Ureter (tissue), 1 donor: ENCODE measurements around the gene SLIT3. TPM values are rescaled to one million over a fixed set of nuclear protein-coding genes. Genes with fewer than 3 reads are reported as not detected.
A peak's percentile ranks its signal among the peaks of the same experiment; 100 is the strongest.

ENCODE experiments used
- DNase-seq: peaks from one replicate; pipeline ENCODE4 v3.0.0-alpha.2; 2020; ENCODE audit warnings: low spot score
- total RNA-seq: library from RNA; stranded (reverse); gene quantifications from one replicate; pipeline ENCODE4 v1.2.4, GENCODE V29; 2023
- donor health status: DM: yes; HTN: yes; CAD: no.

SLIT3 gene
- total RNA-seq, 1 donor from 2014 or later = 67.0 TPM

DNA sequence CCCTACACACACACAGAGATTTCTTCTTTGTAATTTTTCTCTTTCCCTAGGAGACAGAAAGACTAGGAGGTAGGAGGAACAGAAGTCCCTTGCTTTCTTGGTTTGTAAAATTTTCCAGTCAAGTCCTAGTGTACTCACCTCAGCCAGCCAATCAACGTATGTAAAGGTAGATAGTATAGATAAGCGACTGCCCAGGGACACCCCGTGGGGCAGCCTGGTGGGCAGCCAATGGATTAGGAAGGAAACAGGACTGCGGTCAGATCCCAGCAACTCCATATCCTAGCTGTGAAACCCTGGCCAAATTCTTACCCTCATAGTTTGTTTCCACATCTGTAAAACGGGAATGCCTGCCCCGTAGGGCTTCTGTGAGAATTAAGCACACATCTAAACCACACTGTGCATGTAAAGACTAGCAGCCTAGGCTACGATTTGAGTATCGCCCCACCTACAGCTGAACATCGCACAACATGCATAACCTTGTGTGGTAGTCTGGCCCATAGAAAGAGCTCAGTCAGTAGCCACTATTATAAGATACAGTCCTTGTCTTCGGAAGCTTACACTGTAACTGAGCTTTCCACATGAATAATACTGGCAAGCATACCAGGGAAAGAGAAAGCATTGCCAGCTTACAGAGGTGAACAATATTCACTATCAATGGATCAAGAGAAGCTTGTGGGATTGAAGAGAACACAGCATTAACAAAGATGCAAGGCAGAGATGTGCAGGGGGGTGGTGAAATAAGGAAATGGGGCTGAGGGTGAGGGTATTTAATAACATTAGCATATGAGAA lies 368.3 kb downstream of the SLIT3 start:
- DNase-seq = no peak

DNA sequence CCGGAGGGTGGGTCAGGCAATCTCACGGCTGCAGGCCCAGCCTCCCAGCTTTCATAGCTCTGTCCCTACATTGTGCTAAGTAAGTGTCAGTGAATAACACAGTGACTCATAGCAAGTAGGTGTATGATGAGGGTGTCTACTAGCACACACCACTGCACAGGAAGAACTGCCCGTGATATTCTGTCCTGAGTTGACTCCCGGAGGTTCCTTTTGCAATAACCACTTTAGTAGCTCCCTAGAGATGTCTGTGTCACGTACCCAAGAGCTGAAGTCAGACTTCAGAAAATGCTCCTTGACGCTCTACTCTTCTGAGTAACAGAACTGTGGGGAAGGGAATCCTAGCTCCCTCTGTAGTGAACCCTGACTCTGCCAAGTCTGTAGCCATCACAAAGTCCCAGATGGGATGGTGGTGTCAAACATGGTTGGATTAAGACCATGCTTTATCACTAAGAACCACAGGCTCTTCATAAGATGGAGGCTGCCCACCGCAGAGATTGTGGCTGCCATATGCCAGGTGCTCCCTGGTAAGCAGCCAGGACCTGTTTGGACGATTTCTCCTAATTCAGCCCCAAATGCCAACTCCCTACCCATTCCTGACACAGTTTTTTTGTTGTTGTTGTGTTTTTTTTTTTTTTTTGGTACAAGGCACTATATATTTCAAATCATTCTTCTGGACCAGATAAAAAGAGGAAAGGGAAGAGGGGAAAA lies 369.1 kb downstream of the SLIT3 start:
- no peak for DNase-seq

DNA sequence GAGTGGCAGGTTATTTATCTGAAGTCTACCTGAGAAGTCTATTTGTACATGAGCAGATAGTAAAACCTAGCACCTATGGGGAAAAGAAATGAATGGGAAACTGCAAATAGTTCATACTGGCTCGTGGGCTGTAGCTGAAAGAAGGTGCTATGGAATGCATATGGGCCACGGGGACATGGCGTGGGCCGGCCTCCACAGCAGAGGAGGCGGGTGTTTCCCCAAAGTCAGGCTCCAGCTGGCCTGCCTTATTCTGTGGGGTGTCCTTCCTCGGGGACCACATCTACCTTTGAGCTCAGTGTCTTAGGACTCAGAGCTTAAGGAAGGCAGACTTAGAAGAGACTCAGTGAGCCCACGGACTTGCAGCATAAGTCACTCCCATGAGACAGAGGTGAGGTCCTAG lies 371.3 kb downstream of the SLIT3 start:
- DNase-seq = no peak

DNA sequence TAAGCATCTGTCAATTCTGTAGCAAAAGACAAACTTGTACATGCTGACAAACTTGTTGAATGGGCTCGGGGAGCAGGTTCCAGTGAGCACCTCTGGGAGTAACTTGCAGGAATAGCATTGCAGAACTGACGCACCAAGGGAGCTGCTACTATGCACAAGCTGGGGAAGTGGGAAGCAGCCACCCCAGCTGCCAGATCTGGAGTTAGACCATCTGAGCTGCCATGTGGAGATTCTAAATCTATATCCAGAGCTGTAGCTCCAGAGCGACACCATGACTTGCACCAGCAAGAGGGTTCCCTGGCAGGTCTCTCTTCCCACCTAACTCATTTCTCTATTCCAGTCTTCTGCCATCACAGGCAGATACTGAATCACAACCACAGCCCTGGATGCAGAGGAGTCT lies 375.8 kb downstream of the SLIT3 start:
- no peak for DNase-seq

DNA sequence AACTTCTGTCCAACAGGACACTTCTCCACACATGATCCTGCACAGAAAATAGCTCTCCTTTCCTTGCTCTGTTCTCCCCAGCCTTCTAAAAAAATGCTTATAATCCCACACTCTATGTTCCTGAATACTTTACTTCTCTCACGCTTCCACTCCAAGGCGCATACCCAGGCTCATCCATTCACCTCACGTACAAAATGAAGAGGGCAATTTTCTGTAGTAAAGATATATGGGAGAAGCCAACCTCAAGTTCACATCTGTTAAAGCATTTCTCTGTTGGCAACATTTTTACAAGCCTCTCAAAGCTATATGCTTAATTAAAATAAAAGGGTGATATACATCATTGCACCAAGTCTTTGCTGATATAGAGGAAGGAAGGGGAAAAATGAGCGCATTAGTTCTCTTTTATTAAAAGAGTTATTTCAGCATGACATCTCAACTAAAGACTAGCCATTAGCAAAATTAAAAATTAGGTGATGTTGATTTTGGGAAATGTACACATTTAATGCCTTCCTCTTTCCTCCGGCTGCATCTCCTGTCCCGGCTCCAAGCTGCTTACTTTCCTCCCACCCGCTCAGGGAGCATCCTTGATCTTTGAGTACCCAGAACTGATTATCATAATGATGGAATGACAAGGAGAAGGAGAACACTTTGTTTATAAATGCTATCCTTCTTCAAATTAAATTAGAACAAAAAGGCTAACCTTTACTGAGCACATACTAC lies 379.6 kb downstream of the SLIT3 start:
- DNase-seq = no peak

DNA sequence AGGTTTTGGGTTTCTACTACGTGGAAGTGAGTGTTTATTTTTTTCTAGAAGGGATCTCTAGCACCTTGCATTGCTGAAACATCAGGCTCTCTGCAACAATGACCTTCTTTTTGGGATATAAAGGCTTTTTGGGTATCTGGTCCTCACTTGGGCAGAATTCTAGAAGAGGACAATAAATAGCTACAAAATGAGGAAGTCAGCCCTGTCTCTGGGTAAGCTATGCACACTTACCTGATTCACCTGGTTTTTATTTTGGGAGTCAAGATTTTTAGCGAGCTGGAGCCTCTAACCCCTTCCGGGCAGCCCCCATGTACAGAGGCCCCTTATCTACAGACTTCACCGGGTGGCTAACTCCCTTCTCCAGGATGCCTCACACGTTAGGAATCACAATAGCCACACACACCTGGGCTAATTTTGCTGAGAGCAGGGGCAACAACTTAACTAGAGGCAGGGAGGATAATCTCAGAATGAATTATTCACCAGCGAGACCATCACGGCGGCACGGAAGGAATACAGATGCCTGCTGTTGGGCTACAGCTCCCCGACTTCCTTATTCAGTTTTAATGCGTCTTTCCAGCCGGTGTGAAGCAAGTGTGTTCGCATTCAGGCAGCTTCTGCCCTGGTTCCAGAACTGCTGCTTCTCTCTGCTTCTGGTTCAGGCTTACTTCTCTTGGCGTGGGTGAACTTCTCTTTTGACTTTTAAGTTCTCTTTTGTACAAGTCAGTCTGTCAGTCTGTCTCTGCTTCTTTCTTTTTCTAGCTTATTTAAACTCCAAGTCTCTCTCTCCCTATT lies 380.7 kb downstream of the SLIT3 start:
- DNase-seq = no peak

DNA sequence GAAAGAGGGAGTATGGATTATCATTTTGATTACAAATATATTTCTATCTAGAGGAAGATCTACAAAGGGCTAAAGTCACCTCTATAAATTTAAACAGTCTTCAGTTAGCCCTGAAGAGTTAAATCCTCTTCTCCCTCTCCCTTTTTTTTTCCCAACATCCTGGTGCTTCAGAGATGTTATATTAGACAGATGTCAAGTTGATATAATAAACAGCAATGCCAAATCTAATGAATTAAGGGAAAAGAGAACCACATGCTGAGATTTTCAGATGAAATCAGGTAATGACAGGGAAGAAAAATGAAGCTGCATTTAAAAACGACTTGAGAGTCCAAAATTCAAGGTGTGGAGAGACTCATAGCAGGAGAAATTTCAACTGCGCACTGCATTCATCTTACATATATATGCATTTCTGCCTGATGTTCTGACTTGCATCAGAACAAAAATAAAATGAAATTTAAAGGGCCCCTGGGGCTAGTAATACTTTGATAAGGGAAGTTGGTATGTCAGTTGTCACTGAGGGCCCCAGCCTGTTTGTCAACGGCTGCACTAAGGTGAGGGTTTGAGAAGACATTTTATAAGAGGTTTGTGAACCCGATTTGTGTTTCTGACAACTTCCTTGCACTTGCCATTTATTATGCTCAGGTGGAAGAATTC lies 382.9 kb downstream of the SLIT3 start:
- DNase-seq = no peak

DNA sequence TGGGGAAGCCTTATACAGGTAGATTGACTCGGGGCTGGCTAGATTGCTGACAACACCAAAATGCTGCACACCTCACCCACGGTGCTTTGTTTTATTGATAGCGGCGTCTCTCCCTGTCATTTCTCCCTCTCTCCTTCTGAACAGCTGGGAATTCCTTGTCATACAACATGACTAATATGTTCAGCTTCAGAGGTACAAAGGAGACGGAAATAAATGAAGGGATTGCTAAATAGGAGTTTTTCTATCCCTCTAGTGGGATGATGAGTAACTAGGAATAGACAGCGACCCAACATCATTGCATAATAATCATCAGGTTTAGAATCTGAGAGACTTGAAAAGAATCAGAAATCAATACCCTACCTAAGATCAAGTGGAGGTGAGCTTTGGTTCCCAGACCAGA lies 384.1 kb downstream of the SLIT3 start:
- DNase-seq = no peak

DNA sequence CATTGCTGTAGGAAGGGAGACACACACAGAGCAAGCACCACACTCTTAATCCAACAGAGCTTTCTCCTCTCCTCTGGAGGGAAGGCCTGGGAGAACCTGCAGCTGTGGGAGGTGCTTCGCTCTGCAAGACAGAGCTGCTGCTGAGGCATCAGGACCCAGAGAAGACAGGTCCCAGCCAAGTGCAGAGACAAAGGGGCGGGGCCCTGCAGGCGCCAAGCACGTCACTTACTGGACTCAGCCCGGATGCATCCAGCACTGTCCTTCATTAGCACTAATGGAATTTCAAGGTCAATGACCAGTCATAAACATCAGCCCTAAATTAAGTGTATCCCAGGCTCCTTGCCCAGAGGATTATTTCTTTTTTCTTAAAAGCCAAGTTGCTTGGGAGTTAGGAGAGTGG lies 384.7 kb downstream of the SLIT3 start:
- DNase-seq = peak; percentile 78

DNA sequence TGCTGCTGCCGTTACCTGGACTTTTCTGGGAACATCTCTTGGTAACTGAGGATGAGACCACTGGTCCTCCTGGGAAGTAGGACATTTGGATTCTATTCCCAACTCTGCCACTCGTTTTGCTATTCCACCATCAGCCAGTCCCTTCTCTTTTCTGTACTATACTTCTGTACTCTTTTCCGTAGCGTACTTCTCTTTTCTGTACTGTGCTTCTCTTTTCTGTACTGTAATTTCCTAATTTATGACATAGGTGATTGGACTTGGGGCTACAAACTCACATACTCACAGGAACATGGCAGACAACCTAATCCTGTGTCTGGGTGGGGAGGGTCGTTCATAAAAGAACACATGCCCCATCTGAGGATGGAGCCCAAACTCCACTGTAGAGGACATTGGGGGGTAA lies 386.4 kb downstream of the SLIT3 start:
- DNase-seq = no peak

DNA sequence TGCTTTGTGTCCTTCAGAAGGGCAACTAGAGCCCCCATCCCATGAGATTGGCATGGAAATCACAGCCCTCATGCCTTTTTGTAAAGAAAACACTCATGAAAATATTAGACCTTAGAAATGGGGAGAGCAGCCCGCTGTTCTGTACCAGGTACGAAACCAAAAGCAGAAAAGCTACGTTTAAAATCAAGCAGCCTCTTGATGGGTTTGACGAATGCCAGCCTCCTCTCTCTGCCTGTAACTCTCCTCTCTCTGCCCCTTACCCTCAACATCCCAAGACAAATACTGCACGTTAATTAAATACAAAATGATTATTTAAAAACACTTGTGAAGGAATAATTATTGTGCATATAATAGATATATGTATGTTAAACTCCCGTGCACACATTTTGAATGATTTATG lies 390.1 kb downstream of the SLIT3 start:
- DNase-seq = no peak

DNA sequence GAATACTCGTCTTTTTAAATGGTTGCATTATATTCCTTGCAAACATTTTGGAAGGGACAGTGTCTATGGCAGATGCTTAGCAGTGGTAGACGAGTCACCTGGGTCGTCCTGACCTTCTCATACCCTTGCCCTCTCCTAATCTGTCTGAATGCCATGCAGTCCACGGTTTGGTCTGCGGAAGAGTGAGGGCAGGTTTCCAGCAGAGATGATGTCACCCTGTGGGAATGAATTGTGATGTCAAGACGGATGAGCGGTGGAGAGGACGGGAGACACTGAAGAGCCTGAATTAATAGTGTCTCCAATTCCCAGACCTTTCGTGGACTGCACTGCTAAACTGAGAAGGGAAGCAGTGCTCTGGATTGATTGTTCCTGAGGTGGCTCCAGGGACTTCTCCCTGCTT lies 392.7 kb downstream of the SLIT3 start:
- no peak for DNase-seq

DNA sequence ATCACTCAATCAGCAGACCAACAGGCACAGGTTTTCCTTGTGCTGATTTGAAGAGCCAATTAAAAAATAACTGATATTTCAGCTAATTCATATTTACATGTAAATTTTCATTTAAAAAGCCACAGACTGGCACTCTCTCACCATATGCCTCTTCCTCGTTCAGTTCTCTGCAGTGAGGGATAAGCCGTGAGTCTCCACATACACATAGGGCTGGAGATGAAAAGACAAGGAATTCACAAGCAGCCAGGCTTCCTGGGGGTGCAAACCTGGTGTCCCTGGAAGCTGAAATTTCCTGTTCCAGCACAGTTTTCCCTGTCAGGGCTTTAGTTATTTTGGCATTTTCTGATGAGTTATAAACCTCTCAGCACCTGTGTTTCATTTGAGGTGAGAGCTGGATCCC lies 397.9 kb downstream of the SLIT3 start:
- DNase-seq = no peak

DNA sequence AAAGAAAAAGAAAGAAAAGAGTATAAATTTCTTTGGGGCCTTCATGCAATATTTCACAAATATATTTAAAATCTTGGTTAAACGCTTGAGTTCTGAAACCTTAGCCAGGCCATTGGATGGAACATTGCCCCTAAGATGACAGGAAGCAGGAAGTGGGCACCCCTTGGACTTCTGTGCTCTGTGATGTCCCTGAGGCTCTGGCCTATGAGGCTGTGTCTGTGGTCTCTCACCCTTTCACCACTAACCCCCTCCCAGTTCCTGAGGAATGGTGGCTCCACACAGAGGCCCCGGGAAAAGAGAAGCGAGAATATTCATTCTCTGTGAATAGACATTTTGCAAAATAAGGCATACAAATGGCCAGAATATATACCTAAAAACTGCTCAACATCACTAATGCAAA lies 401.3 kb downstream of the SLIT3 start:
- no peak for DNase-seq

DNA sequence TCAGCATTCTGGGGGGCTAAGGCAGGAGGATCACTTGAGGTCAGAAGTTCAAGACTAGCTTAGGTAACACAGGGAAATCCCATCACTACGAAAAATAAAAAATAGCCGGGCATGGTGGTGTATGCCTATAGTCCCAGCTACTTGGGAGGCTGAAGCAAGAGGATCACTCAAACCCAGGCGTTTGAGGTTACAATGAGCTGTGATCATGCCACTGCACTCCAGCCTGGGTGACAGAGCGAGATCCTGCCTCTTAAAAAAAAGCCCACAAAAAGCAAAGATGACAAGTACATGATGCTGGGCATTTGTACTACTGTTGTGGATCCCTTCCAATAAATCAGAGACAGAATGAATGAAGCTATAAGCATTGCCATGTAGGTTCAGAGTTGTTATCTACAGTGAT lies 401.7 kb downstream of the SLIT3 start:
- no peak for DNase-seq

DNA sequence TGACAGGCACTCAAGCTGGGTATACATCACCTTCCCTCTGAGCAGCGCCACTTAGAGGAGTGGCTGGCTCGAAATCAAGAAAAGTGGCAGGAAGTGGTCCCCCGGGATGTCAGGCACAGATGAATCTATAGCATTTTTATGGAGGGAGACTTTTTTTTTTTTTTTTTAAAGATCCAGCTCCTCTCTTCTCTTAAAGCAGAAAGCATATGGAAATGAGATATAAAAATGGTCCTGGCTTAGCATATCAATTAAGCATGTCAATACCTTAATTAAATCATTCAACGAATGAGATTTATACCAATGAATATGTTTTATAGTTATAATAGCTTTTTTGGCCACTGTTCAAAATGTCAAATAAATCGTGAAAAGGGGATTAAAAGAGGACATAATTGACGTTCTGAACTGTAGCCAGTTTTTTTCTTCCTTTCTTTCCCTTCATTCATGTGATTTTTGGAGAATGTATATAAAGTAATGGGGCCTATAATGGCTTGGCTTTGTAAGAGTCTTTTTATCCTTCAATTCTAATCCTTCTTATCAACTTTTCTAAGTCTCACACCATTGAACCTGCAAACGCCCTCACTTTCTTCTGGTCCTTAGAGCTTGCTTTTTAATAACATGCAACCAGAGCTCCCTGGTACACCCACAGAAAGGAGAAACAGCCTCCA lies 402.6 kb downstream of the SLIT3 start:
- DNase-seq = no peak

DNA sequence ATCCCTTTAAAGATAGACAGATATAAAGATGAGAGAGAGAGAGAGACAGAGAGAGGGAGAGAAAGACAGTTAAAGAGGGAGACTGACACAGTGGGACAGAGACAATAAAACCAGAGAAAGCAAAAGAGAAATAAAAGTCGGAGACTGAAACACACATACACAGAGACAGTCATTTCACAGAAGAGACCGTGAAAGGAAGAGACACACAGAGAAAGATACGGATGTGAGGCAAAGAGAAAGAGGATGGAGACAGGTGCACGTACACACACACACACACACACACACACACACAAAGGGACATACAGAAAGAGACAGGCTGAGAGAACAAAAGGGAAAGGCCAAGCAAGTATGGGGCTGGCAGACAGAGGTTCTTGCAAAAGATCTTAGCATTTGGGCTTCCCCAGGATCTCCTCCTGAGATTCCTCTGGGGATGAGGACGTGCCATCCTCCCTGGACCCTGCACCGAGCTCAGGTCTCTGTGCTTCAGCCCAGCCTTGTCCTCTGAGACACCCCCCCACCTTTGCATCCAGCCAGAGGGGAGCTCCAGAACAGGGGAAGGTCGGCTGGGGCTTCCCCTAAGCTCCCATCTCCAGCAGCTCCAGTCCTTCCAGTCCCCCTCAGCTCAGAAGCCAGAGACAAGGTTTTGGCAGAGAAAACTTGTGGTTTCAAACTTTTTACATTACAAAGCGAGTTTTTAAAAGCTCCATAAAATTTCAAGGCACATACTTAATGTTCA lies 403.4 kb downstream of the SLIT3 start:
- no peak for DNase-seq

DNA sequence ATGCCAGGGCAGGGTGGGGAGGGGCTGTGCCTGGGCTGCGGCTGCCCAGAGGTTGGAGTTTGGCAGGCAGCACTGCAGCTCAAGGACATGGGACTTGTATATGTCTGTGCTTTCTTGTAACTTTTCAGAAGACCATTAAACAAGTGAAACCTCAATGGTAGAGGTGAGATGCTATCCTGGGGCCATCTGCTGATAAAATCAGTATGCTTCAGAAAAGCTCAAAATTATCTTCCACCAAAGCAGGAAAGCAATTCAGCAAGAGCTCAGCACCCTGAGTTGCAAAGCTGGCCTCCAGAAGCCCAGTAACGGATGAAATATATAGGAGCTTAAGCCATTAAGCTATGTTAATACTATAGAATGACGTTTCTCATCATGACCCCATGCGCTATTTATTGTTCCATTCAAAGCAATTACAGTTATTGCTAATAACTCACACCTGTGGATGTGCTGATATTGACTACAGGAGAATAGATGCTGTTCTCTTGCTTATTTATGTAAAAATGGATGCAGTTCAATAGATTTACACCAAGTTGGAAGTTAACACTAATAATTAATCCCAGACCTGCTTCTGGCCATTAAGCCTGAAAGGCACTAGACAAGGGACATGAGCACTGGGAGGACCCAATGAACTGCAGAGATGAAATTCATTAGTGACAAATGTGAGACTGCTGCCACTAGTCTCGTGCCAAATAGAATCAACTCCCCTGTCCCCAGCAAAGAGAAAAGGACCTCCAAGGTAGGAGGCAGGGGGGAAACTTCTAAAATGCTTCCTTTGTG lies 405.5 kb downstream of the SLIT3 start:
- DNase-seq = no peak

DNA sequence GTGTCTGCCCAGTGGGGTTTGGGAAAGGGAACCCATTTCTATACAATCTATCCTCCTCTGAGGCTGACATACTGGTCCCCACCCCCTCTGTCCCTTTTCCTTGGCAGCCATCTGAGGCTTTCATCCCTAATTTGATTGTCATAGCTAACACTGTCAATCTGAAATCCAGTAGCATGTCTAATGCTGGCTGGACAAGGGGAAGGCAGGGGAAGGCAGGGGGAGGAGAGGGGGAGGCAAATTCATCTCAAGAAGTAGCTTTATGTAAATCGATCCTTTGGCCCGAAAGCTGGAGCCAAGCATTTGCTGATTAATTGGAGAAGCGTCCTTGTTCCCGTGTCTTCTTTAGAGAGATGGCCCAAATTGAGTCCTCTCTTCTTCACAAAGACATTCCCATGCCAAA lies 407.7 kb downstream of the SLIT3 start:
- no peak for DNase-seq
